Measurements from ENCODE around the gene FOXD2.

Gene FOXD2

DNA sequence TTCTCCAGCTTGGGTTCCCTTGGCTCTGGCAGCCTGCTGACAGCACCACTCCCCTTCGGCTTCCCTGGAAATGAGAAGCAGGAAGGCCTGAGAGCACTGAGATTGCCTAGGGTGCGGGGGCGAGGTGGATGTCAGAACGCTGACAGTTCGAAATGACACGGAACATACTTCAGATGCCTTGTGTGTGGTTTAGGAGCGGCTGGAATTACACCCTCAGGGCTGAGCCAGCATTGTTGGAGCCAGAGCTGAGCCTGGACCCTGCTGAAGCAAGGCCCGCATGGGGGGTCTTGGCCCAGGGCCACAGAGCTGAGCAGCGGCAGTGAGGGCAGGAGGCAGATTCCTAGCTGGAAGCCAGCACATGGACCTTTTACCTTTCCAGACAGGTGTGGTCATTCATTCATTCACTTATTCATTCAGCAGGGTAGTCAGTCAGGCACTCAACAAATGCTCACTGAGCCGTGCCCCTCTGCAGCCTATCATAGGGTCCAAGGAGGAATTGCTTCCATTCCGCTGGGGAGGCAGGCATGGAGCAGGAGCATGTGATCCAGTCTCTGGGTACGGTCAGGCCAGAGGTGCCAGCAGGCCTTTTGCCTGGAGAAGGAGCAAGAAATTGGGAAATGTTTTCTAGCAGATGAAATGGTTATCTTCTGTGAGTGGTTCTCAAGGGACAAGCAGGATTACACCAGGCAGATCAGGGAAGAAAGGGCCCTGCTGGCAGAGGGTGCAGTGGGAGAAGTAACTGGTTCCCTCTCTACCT is 28.4 kb upstream of the FOXD2 start:
- H3K27ac ChIP-seq, result no peak overlapping the region
- no peaks in the 10 kb centered on the region for H3K4me1 ChIP-seq (ENCODE audit: control insufficient read depth in 1 of 2, insufficient read depth in 1 of 2, low read depth in 1 of 2, low read length in 1 of 2)
- H3K36me3 ChIP-seq, result no peaks in the 10 kb centered on the region
- no peaks in the 10 kb centered on the region for H3K9me3 ChIP-seq
- no peak for TF ChIP-seq CTCF (IDR thresholded peaks at IDR 0.05)
- H3K4me3 ChIP-seq (ENCODE audit: low read depth in 1 of 2, low read length in 1 of 2), result no peak overlapping the region
- H3K27me3 ChIP-seq, result peaks cover 63% of the 10 kb centered on the region

- Histone ChIP-seq H3K27me3 (peaks cover 65% of the 10 kb centered on the region), H3K4me1 (ENCODE audit: control insufficient read depth in 1 of 2, insufficient read depth in 1 of 2, low read depth in 1 of 2, low read length in 1 of 2) (no peaks in the 10 kb centered on the region), H3K27ac (no peak overlapping the region), H3K9me3 (no peaks in the 10 kb centered on the region), H3K4me3 (ENCODE audit: low read depth in 1 of 2, low read length in 1 of 2) (no peak overlapping the region), H3K36me3 (no peaks in the 10 kb centered on the region)
- TF ChIP-seq CTCF (IDR thresholded peaks at IDR 0.05), result no peak
Observed at GRCh38 chr1:47410068-47410455, 27.8 kb upstream of the FOXD2 start.

DNA sequence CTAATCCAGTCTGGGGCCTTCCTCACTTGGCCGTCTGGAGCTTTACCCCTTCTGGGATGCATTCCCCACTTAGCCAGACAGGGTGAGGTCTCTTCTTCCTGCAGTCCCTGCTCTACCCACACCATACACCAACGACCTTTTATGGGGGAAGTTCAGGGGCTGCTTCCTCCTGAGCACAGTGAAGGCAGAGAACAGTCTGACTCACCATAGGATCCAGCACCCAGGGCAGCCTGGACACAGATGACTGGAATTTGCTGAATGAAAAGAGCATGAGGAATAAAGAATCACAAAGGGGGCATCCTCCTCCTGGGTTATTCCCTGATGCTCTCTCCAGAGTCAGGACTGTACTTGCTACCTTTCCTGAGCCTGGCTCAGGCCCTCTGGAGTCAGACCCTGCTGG is 26.4 kb upstream of the FOXD2 start:
- Histone ChIP-seq H3K27ac (no peak overlapping the region), H3K4me3 (ENCODE audit: low read depth in 1 of 2, low read length in 1 of 2) (no peak overlapping the region), H3K4me1 (ENCODE audit: control insufficient read depth in 1 of 2, insufficient read depth in 1 of 2, low read depth in 1 of 2, low read length in 1 of 2) (no peaks in the 10 kb centered on the region), H3K9me3 (no peaks in the 10 kb centered on the region), H3K36me3 (no peaks in the 10 kb centered on the region), H3K27me3 (peaks cover 66% of the 10 kb centered on the region)
- TF ChIP-seq CTCF (IDR thresholded peaks at IDR 0.05), result no peak

DNA sequence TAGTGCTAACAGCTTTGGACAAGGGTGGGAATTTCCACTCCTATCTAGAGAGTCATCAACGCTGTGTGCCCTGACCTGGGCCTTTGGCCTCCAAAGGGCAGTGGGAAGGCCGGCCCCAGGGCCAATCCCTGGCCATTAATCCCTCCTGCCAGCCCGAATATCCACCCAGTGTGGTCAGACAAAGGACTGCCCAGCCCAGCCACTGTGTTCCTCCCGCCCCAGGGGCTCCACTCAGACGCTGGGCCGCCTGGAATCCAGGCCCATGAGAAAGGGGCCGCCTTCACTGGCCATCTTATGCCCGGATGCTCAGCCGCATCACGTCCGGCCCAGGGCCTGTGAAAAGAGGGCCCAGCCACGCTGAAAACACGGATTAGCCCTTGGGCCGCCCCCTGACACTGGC is 25.4 kb upstream of the FOXD2 start:
- Histone ChIP-seq H3K4me1 (ENCODE audit: control insufficient read depth in 1 of 2, insufficient read depth in 1 of 2, low read depth in 1 of 2, low read length in 1 of 2) (no peaks in the 10 kb centered on the region), H3K27me3 (peaks cover 76% of the 10 kb centered on the region)

DNA sequence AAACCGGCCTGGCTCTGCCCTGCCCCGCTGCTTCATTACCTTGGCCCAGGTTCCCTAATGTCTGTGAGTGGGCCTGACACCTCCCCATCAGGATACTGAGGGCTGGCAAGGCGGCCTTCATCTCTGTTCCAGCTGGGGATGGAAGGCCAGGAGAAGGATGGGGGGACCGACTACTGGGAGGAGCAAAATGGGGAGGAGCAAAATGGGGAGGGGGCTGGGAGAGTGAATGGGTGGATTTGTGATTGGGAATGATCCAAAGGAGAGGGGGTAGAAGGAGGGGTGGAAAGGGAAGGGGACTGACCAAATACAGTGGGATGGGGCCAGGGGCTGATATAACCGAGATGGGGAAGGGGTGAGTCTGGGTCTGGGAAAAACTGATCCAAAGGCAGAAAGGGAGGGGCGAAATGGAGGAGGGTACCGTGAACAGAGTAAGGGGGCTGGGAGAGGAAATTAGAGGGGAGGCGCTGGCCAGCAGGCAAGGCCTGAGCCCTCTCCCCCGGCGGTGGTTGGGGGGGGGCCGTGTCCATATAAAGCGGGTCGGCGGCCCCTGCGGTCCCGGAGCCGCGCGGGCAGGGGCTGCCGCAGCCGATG is 22.0 kb upstream of the FOXD2 start, which contains the start of gene FOXE3:
Gene FOXE3, plus strand, starts transcription at position 558 of the 591 bp plus-strand sequence. Its CDS starts 31 bp downstream, at position 589.
- Histone ChIP-seq H3K27me3 (peaks cover 98% of the 10 kb centered on the region), H3K36me3 (no peaks in the 10 kb centered on the region), H3K4me1 (ENCODE audit: control insufficient read depth in 1 of 2, insufficient read depth in 1 of 2, low read depth in 1 of 2, low read length in 1 of 2) (no peaks in the 10 kb centered on the region), H3K9me3 (no peaks in the 10 kb centered on the region), H3K4me3 (ENCODE audit: low read depth in 1 of 2, low read length in 1 of 2) (no peak within 1 kb of the TSS), H3K27ac (no peak within 1 kb of the TSS)
- no peak for TF ChIP-seq CTCF (IDR thresholded peaks at IDR 0.05)

More for the DNA sequence above, 25.4 kb upstream of the FOXD2 start:
- Histone ChIP-seq H3K4me3 (ENCODE audit: low read depth in 1 of 2, low read length in 1 of 2) (no peak overlapping the region), H3K27ac (no peak overlapping the region), H3K36me3 (no peaks in the 10 kb centered on the region), H3K9me3 (no peaks in the 10 kb centered on the region)
- TF ChIP-seq CTCF (IDR thresholded peaks at IDR 0.05), result no peak

Data from neutrophil (primary cell).